Epithelial cell of esophagus (primary cell): ENCODE data around the gene HES5.

ENCODE experiments used
- DNase-seq: peaks from one replicate; pipeline ENCODE4 v3.0.0; 2010; ENCODE audit warnings: low read depth
- H3K4me3 ChIP-seq: 2 replicates; pipeline ENCODE4 v1.5.1; 2011; ENCODE audit warnings: mild to moderate bottlenecking, low read length, control low read depth
- CTCF ChIP-seq: IDR thresholded peaks from 2 replicates; pipeline ENCODE4 v1.5.1; 2011; ENCODE audit warnings: low read depth, mild to moderate bottlenecking, low read length, control low read depth, inconsistent platforms; ENCODE audit not compliant: insufficient read depth; ENCODE audit errors: missing control alignments

The HES5 gene

GRCh38 chr1:2489615-2490014, 40.4 kb downstream of the HES5 start:
- H3K4me3 ChIP-seq, result no peak overlapping the region
- no peak for TF ChIP-seq CTCF
- no peak for DNase-seq

GRCh38 chr1:2488688-2489087, 41.4 kb downstream of the HES5 start:
- no peak overlapping the region for H3K4me3 ChIP-seq
- TF ChIP-seq CTCF, result no peak
- no peak for DNase-seq

DNA sequence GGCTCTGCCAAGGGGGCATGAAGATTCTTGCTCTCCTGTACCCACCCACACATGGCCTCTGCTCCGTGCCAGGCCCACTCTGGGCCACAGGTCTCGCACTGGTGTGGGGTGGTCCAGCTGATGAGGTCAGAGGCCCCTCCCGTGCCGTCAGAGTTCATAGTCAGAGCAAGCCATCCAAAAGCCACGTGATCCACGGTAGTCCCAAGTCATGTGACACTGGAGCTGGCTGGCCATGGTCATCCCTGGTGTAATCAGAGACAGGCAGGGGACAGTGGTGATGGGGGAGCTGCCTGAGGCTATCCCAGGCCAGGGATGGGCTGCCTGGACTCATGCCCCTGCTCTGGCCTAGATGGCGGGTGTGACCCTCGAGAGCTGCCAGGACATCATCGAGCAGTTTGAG, 43.5 kb downstream of the HES5 start:
- no peak overlapping the region for H3K4me3 ChIP-seq
- DNase-seq, result no peak
- TF ChIP-seq CTCF, result no peak

DNA sequence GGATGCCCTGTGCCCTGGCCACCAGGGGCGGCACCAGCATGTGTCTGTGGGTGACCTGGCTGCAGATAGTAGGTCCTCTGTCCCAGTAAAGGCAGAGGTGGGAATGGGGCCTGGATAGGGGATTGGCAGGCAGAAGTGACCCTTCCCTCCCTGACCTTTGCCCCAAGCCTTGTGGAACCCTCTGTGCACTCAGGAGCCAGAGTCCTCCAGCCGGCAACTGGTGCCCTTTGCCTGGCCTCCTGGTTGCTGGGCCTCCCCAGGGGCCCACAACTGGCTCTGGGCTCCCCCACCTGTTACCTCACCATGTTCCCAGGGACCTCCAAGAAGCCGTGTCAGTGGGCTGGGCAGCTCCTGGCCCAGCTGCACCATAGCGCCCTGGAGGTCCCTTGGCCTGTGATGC, 44.0 kb downstream of the HES5 start:
- no peak for TF ChIP-seq CTCF
- DNase-seq, result no peak
- no peak overlapping the region for H3K4me3 ChIP-seq

GRCh38 chr1:2483970-2484369, 46.1 kb downstream of the HES5 start:
- H3K4me3 ChIP-seq, result no peak overlapping the region
- DNase-seq, result no peak
- TF ChIP-seq CTCF, result no peak

- H3K4me3 ChIP-seq, result no peak overlapping the region
Measured at GRCh38 chr1:2483026-2483425, 47.0 kb downstream of the HES5 start.

More at GRCh38 chr1:2483026-2483425, 47.0 kb downstream of the HES5 start:
- DNase-seq, result no peak
- no peak for TF ChIP-seq CTCF
